SK-N-SH (cell line): Measurements from ENCODE around the gene LHX5. TPM values are rescaled to one million over a fixed set of nuclear protein-coding genes. Genes with fewer than 3 reads are reported as not detected.

Experiments
- CTCF ChIA-PET: fragments of 300-600, 350-600 bp; formaldehyde crosslinking; extraction: SDS; loops from one replicate; lab custom pipeline; 2021; lab: Yijun Ruan, JAX
- POLR2A ChIA-PET: fragments of 350-600 bp; sonication (Branson Sonifier 250); formaldehyde crosslinking; extraction: SDS; loops from one replicate; lab custom pipeline; 2020; ENCODE audit warnings: antibody characterized with exemption, inconsistent platforms; lab: Yijun Ruan, JAX
- DNase-seq: peaks from one replicate; pipeline ENCODE4 v3.0.0; 2012
- H2AFZ ChIP-seq: fragments of 200-600 bp; sonication (generic); 2 replicates; pipeline ENCODE4 v1.8.1; 2016; ENCODE audit warnings: antibody characterized with exemption, mild to moderate bottlenecking, low read depth
- H3F3A ChIP-seq: fragments of 200-600 bp; sonication (generic); replicated peaks from 2 replicates; pipeline ENCODE3; 2016; ENCODE audit warnings: antibody characterized with exemption, mild to moderate bottlenecking; ENCODE audit not compliant: insufficient read depth
- H3K27ac ChIP-seq, 2 experiments: fragments of 200-500 bp in 1 of 2; fragments of 200-600 bp in 1 of 2; sonication (Bioruptor generic) in 1 of 2; sonication (generic), shearing (Covaris generic) in 1 of 2; 2 replicates each; pipeline versions ENCODE4 v1.5.1 to v1.6.1; 2014 to 2016; ENCODE audit warnings: low read depth in 2 of 2, inconsistent platforms in 1 of 2, low read length in 1 of 2, mild to moderate bottlenecking in 1 of 2, mixed read lengths in 1 of 2
- H3K27me3 ChIP-seq: fragments of 200-600 bp; sonication (generic), shearing (Covaris generic); 2 replicates; pipeline ENCODE4 v1.6.1; 2016; ENCODE audit warnings: mixed run types; ENCODE audit not compliant: insufficient read depth
- H3K36me3 ChIP-seq, 2 experiments: fragments of 200-500 bp in 1 of 2; fragments of 200-600 bp in 1 of 2; sonication (Bioruptor generic) in 1 of 2; sonication (generic) in 1 of 2; replicated peaks in 1 of 2; 2 replicates each; pipeline versions ENCODE3 to v1.5.1; 2014 to 2016; ENCODE audit warnings: low read length in 1 of 2, mild to moderate bottlenecking in 1 of 2; ENCODE audit not compliant: insufficient read depth in 2 of 2, control insufficient read depth in 1 of 2
- H3K4me1 ChIP-seq, 2 experiments: fragments of 200-500 bp in 1 of 2; fragments of 200-600 bp in 1 of 2; sonication (Bioruptor generic) in 1 of 2; sonication (generic), shearing (Covaris generic) in 1 of 2; 2 replicates each; pipeline versions ENCODE4 v1.5.1 to v1.6.1; 2014 to 2016; ENCODE audit warnings: low read depth in 1 of 2, low read length in 1 of 2, mixed run types in 1 of 2; ENCODE audit not compliant: insufficient read depth in 2 of 2, control insufficient read depth in 1 of 2
- H3K4me2 ChIP-seq: fragments of 200-600 bp; sonication (generic), shearing (Covaris generic); 2 replicates; pipeline ENCODE4 v1.6.1; 2017; ENCODE audit warnings: mixed run types
- H3K4me3 ChIP-seq, 2 experiments: fragments of 200-500 bp in 1 of 2; fragments of 200-600 bp in 1 of 2; sonication (Bioruptor generic) in 1 of 2; sonication (generic), shearing (Covaris generic) in 1 of 2; 2 replicates each; pipeline versions ENCODE4 v1.5.1 to v1.8.1; 2014 to 2016; ENCODE audit warnings: low read depth in 2 of 2, inconsistent platforms in 1 of 2, low read length in 1 of 2, mild to moderate bottlenecking in 1 of 2, mixed read lengths in 1 of 2, moderate library complexity in 1 of 2
- H3K79me2 ChIP-seq: fragments of 200-600 bp; sonication (generic); 2 replicates; pipeline ENCODE4 v1.8.1; 2017; ENCODE audit warnings: mild to moderate bottlenecking; ENCODE audit not compliant: insufficient read depth
- H3K9ac ChIP-seq: fragments of 200-600 bp; sonication (generic); 2 replicates; pipeline ENCODE4 v1.6.1; 2017; ENCODE audit warnings: mixed run types
- H3K9me2 ChIP-seq: fragments of 200-600 bp; sonication (generic); 2 replicates; pipeline ENCODE4 v1.6.1; 2017; ENCODE audit warnings: mixed run types
- H3K9me3 ChIP-seq: fragments of 200-600 bp; sonication (generic); 2 replicates; pipeline ENCODE4 v1.6.1; 2017; ENCODE audit warnings: mixed run types, mild to moderate bottlenecking, moderate library complexity
- H4K20me1 ChIP-seq: fragments of 200-600 bp; sonication (generic); 2 replicates; pipeline ENCODE4 v1.6.1; 2017; ENCODE audit warnings: mild to moderate bottlenecking, mixed run types; ENCODE audit not compliant: insufficient read depth
- CHD2 ChIP-seq: fragments of 150-350 bp; IDR thresholded peaks from 2 replicates; pipeline ENCODE4 v1.6.1; 2018; ENCODE audit warnings: low read length; ENCODE audit not compliant: partially characterized antibody
- EZH2phosphoT487 ChIP-seq: fragments of 200-600 bp; sonication (generic); IDR thresholded peaks from 2 replicates; pipeline ENCODE4 v1.6.1; 2017; ENCODE audit warnings: low read depth, mixed run types, mild to moderate bottlenecking, antibody characterized with exemption, moderate library complexity, borderline replicate concordance
- FOSL2 ChIP-seq: IDR thresholded peaks from 2 replicates; pipeline ENCODE4 v1.4.0; 2012; ENCODE audit warnings: low read depth, mild to moderate bottlenecking, moderate library complexity, borderline replicate concordance
- FOXJ3 ChIP-seq: sonication (generic); formaldehyde crosslinking; IDR thresholded peaks from 2 replicates; pipeline ENCODE4 v1.5.1; 2020; ENCODE audit warnings: mild to moderate bottlenecking, missing genetic modification reagents
- FOXM1 ChIP-seq: IDR thresholded peaks from 2 replicates; pipeline ENCODE4 v1.4.0; 2012; ENCODE audit warnings: low read depth, mild to moderate bottlenecking
- GABPA ChIP-seq: IDR thresholded peaks from 2 replicates; pipeline ENCODE4 v1.4.0; 2012; ENCODE audit warnings: low read depth, mild to moderate bottlenecking
- GATA2 ChIP-seq: sonication (generic); formaldehyde crosslinking; IDR thresholded peaks from 2 replicates; pipeline ENCODE4 v1.5.0; 2020; ENCODE audit warnings: mild to moderate bottlenecking, missing genetic modification reagents
- MAX ChIP-seq: IDR thresholded peaks from 2 replicates; pipeline ENCODE4 v1.4.0; 2012; ENCODE audit warnings: low read depth
- NFIC ChIP-seq: IDR thresholded peaks from 2 replicates; pipeline ENCODE4 v1.4.0; 2012; ENCODE audit warnings: borderline replicate concordance
- NRF1 ChIP-seq: IDR thresholded peaks from 2 replicates; pipeline ENCODE4 v1.6.1; 2012; ENCODE audit warnings: low read depth, mild to moderate bottlenecking, low read length
- PBX3 ChIP-seq: IDR thresholded peaks from 2 replicates; pipeline ENCODE4; 2012
- SIN3A ChIP-seq: IDR thresholded peaks from 2 replicates; pipeline ENCODE4 v1.6.1; 2012; ENCODE audit warnings: low read depth, mild to moderate bottlenecking, low read length, moderate library complexity, borderline replicate concordance
- TCF12 ChIP-seq: IDR thresholded peaks from 2 replicates; pipeline ENCODE4 v1.4.0; 2012
- TEAD4 ChIP-seq: IDR thresholded peaks from 2 replicates; pipeline ENCODE4 v1.4.0; 2012; ENCODE audit warnings: mild to moderate bottlenecking, borderline replicate concordance; ENCODE audit not compliant: insufficient read depth
- USF2 ChIP-seq: fragments of 150-350 bp; IDR thresholded peaks from 2 replicates; pipeline ENCODE4 v1.6.1; 2017; ENCODE audit warnings: antibody characterized with exemption, low read length, low read depth, borderline replicate concordance
- WGBS: methylation state at CpG from one replicate; pipeline ENCODE4 v1.1.6; 2017; ENCODE audit warnings: low lambda C conversion rate; 5-methylcytosine and 5-hydroxymethylcytosine counted together
- polyA plus RNA-seq, 3 experiments: library from polyadenylated mRNA; depleted of rRNA; stranded (reverse); fragments of >200 nt; gene quantifications; 2 replicates each; pipeline ENCODE4 v1.2.3, GENCODE V29; 2012

Gene LHX5
- polyA plus RNA-seq, 1 of the 3 experiments (the other 2 are of a cell fraction), result not detected

- Histone ChIP-seq H3K4me1 (no peaks in the 10 kb centered on the region), H3K27ac (no peak overlapping the region), H3K27me3 (no peaks in the 10 kb centered on the region; the same call in 1 of the 2 replicates), H3K36me3 (no peaks in the 10 kb centered on the region), H3K9me3 (no peaks in the 10 kb centered on the region), H3K79me2 (no peaks in the 10 kb centered on the region), H3F3A (no peaks in the 10 kb centered on the region)
- DNase-seq, result no peak
- WGBS, result 10% methylated on average over 7 of the region's 7 CpGs
- POLR2A ChIA-PET, result no interaction called here
- TF ChIP-seq EZH2phosphoT487, result no peak
- no peak for TF ChIP-seq MAX
- no peak for TF ChIP-seq FOXM1
- no peak for TF ChIP-seq NFIC
- no peak for TF ChIP-seq FOSL2
- TF ChIP-seq NRF1, result no peak
- no peak for TF ChIP-seq SIN3A
- no peak for TF ChIP-seq GATA2
- TF ChIP-seq PBX3, result no peak
- TF ChIP-seq, all 33 proteins: peak for 0
- H2AFZ ChIP-seq, result no peak overlapping the region
- H3K9me2 ChIP-seq, result no peaks in the 10 kb centered on the region
- no peaks in the 10 kb centered on the region for H4K20me1 ChIP-seq
- CTCF ChIA-PET, result interaction anchor here (1.0 kb wide), 1 partner anchor 13 kb away, joined by 5 read pairs; no protein-coding TSS in a partner anchor
- no peak overlapping the region for H3K4me3 ChIP-seq
- H3K4me2 ChIP-seq, result no peak overlapping the region
- no peak overlapping the region for H3K9ac ChIP-seq
These were observed 22.8 kb downstream of the LHX5 start for GRCh38 chr12:113448873-113449272.

- POLR2A ChIA-PET, result interaction anchor here (1.0 kb wide), 1 partner anchor 24 kb away, joined by 4 read pairs; the partner anchor contains the start of gene SDSL
- no peaks in the 10 kb centered on the region; the same call in 1 of the 2 replicates for H3K27me3 ChIP-seq
- H3K9ac ChIP-seq, result no peak overlapping the region
- H4K20me1 ChIP-seq, result no peaks in the 10 kb centered on the region
- no peaks in the 10 kb centered on the region for H3K9me2 ChIP-seq
- H3K4me2 ChIP-seq, result no peak overlapping the region
- no peak overlapping the region for H3K4me3 ChIP-seq
- H3F3A ChIP-seq, result no peaks in the 10 kb centered on the region
- H2AFZ ChIP-seq, result no peak overlapping the region
- no peaks in the 10 kb centered on the region for H3K36me3 ChIP-seq
- CTCF ChIA-PET, result interaction anchor here (1.8 to 3.9 kb wide), 4 partner anchors 16 to 467 kb away, joined by 4 to 15 read pairs (median 8); no protein-coding TSS in a partner anchor
- no peaks in the 10 kb centered on the region for H3K9me3 ChIP-seq
- H3K4me1 ChIP-seq, result no peaks in the 10 kb centered on the region
- 34% methylated on average over 6 of the region's 6 CpGs for WGBS
- no peaks in the 10 kb centered on the region for H3K79me2 ChIP-seq
- no peak overlapping the region for H3K27ac ChIP-seq
- TF ChIP-seq SIN3A (no peak), NRF1 (no peak), USF2 (no peak), PBX3 (no peak), NFIC (no peak), FOSL2 (no peak), GATA2 (no peak), GABPA (no peak), TCF12 (no peak), FOXJ3 (CRISPR knock-in tag) (no peak), CHD2 (no peak), EZH2phosphoT487 (no peak), TEAD4 (no peak)
- TF ChIP-seq, all 33 proteins: peak for 0
- no peak for DNase-seq
These were observed 26.0 kb downstream of the LHX5 start for GRCh38 chr12:113445544-113446171.
